ENCODE measurements around the gene SBF2.

DNA sequence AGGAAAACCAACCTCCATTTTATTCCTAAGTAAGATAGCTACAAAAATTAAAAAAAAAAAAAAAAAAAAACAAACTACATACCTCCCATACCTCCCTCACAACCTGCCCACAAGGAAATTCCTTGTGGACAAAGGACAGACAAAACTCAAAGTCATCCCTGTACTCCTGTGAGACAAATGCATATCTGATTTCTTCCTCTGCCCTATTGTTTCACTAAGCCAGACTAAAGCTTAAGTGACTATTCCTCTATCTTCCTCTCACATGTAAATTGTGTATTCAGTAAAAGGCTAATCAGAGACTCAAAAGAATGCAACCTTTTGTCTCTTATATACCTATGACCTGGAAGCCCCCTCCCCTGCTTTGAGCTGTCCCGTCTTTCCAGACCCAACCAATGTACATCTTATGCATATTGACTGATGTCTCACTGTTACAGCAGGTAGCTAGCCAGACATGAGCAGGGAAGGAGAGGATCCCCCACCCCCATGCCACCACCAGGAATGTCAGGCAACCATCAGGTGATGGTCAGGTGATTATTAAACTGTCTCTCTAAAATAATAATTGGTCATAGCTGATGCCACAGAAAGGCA is 289.4 kb downstream of the SBF2 start:
- TF ChIP-seq, protein P1, sequence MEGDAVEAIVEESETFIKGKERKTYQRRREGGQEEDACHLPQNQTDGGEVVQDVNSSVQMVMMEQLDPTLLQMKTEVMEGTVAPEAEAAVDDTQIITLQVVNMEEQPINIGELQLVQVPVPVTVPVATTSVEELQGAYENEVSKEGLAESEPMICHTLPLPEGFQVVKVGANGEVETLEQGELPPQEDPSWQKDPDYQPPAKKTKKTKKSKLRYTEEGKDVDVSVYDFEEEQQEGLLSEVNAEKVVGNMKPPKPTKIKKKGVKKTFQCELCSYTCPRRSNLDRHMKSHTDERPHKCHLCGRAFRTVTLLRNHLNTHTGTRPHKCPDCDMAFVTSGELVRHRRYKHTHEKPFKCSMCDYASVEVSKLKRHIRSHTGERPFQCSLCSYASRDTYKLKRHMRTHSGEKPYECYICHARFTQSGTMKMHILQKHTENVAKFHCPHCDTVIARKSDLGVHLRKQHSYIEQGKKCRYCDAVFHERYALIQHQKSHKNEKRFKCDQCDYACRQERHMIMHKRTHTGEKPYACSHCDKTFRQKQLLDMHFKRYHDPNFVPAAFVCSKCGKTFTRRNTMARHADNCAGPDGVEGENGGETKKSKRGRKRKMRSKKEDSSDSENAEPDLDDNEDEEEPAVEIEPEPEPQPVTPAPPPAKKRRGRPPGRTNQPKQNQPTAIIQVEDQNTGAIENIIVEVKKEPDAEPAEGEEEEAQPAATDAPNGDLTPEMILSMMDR (IDR thresholded peaks at IDR 0.05 in 4 of 5, conservative IDR thresholded peaks at IDR 0.05 in 1 of 5) = no peak
- TF ChIP-seq POLR2A (IDR thresholded peaks at IDR 0.05) = no peak

All from gastrocnemius medialis (tissue), 4 donors.